Measurements from ENCODE around the gene VSTM5. TPM values are rescaled to one million over a fixed set of nuclear protein-coding genes. Genes with fewer than 3 reads are reported as not detected.

Gene VSTM5
- total RNA-seq, 2 experiments from 2014 or later, result not detected

DNA sequence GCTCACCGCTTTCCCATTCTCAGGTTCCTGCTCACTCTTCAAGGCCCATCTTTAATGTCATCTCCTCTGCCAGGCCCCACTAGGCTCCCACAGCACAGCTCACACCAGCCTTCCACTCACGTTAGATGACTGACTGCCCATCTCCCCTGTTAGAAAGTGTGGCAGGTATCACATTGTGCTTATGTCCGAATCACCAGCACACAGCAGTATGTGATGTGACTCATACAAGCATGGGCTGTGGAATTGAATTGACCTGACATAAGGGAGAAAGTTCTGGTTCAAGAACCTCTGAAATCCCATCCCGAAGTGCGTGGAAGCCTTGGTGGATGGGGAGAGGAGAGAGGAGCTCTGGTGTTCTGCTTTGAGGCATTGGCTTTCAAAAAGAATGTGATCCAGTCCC, 6.5 kb downstream of the VSTM5 start:
- ChIA-PET CTCF (no interaction called here), POLR2A (no interaction called here)

DNA sequence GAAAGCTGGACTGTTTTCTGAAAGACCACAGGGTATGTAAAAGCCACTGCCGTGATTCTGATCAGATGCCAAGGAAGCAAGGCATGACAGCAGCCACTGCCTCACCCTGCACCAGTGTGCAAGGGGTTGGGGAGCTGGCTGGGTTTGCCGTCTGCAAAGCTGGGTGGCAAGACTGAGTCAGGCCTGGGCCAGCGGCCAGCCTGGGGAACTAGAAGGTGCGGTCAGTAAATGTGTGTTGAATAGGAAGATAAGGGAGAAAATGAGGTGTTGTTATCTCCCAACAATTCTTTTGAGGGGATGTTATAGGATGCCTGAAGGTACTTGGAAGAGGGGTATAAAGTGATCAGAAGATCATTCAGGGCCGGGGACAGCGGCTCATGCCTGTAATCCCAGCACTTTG, 8.0 kb downstream of the VSTM5 start:
- ChIA-PET POLR2A (no interaction called here), CTCF (no interaction called here)

DNA sequence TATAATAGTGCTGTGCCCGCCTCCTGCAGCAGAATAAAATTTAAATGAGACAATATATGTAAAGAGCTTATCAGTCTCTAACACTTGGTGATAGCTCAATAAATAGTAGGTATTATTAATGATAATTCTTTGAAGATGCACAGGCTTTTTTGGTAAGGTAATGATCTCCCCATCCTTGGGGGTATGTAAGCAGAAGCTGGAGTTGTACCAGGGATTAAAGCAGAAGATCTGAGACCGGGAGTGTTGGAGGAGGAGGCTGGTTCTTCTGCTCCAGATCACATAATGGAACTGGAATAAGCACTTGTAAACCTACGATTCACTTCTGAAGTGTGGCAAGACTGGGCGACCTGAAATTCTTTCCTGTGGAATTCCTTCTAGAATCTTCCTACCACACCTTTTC, 8.4 kb downstream of the VSTM5 start:
- ChIA-PET POLR2A (no interaction called here), CTCF (no interaction called here)

DNA sequence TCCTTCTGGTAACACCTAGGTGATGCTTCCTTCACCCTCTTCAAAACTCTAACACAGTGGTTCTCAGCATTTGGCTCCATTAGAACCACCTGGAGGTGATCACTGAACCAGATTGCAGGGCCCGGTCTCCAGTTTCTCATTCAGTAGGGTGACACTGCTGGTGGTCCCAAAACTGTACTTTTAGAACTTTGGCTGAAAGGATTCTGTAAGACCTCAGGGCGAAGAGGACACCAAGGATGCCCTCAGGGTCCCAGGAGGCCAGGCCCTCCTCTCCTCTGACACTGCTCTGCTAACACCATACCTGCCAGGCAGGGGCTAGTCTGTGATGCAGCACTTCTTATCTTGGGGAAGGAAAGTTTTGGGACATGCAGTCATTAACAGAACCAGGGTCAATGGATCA, 9.0 kb downstream of the VSTM5 start:
- ChIA-PET POLR2A (no interaction called here), CTCF (no interaction called here)

DNA sequence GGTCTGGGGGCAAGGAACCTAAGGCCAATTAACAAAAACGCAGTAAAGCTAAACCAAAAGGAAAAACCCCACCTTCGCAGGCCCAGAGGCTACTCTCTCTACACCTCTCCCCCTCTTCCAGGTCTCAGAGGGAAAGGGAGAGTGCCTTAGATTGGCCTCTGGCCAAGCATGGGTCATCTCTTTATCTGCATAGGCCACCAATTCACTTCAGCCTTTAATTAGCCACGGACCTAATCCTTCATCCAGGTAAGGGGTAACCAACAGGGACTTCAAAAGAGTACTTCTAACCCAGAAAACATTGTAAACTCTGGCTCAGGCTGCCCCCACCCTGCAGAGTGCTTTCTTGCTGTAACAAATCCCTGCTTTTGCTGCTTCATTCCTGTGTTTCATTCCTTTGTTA, 9.4 kb downstream of the VSTM5 start:
- CTCF ChIA-PET, result no interaction called here
- POLR2A ChIA-PET, result no interaction called here

DNA sequence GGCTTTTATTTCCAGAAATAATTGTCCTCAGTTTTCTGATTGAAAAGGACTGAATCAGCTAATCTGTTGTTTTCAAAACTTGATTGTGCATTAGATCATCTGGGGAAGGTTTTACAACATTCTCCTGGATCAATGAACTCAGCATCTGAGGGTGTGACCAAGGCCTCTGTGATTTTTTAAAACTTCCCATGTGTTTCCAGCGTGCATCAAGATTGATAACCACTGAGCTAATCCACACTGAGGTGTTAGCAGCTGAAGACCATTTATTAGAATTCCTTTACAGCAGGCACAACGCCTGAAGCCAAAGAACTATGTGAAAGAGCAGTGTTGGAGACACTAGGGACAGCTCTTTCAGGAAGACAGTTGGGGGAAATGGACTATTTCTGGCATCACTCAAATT, 10.2 kb downstream of the VSTM5 start:
- CTCF ChIA-PET, result no interaction called here
- POLR2A ChIA-PET, result no interaction called here

DNA sequence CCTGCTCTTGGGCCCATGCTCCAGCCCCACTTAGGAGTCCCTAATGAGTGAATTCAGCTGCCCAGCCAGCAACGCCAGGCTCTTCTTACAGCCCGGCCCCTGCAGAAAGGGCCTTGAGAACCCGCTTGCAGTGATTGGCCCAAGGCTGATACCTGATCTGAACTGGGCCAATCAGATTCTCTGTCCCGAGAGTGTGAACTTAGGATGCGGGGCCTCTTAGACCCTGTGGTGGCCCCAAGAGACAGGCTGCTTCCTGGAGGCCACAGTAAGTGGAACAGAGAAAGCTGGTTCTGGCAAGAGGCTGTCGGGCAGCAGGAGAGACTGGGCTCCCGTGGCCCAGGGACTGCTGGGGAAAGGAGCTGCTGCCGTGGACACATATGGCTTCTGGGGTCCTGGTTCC, 11.5 kb downstream of the VSTM5 start:
- POLR2A ChIA-PET, result interaction anchor here (0.6 kb wide), 3 partner anchors 33 to 441 kb away, joined by 5 to 7 read pairs (median 6); no protein-coding TSS in a partner anchor

DNA sequence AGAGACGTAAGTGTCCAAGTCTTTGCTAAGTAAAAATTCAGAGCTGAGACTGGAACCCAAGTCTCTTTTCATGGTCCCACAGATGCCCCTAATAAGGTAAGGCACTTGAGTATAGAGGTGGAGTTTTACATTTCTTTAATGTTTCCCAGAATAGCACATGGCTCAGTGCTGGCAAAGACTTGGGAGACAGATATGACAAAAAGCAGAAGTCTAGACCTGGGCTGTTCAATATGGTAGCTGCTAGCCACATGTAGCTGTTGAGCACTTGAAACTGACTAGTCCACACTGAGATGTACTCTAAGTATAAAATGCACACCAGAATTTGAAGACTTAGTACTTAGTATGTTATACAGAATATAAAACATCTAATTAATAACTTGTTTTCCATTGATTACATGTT, 17.6 kb downstream of the VSTM5 start:
- ChIA-PET POLR2A (no interaction called here), CTCF (no interaction called here)

More for the DNA sequence above, 11.5 kb downstream of the VSTM5 start:
- CTCF ChIA-PET, result no interaction called here

DNA sequence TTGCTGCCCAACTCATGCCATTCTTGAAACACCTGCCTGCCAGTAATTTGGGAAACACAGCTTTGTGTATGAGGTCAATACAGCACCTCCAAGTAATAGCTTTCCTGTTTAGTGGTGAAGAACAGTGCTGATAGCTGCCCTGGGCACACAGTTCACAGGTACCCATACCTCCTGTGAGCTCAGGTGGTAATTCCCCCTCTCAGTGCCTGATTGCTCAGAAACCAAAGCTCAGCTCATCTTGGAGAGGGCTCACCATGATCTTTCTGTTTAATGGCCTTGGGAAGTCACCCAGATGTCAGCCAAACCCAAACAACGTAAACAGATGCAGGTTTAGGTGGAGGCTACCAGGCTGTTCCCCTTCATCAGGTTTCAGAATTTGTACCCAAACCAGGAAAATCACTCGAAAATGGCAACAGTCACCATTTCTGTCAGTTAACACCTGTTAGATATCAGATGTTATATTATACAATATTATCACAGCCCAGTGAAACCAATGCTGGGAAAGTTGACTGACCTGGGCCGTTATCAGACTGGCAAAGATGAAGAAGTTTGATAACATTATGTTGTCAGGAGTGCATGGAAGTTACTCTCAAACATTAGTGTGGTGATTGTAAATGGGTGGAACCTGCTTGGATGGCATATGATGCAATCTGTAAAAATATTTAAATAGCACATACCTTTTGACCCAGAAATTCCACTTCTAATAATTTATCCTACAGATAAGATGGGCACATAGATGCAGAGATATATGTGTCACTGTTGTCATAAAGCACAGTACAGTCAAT, 18.9 kb downstream of the VSTM5 start:
- POLR2A ChIA-PET, result no interaction called here

DNA sequence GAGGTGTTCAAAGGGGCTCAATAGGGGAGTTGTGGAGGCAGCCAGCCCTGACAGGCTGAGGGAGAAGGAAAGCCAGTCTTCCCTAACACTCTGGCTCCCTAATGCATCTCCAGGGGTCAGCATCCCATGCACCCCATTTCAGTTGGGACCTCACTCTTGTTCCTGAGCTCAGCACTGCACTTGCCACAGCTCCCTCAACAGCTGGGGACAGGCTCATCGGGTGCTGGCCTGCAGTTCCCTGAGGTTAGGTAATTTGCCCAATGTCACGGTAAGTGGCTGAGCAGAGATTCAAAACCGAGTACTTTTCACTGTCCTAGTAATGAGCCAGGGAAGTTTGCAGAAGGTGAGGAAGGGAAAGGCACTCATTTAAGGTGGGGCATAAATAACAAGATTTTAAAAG, 20.8 kb downstream of the VSTM5 start:
- ChIA-PET CTCF (no interaction called here), POLR2A (no interaction called here)

More for the DNA sequence above, 18.9 kb downstream of the VSTM5 start:
- CTCF ChIA-PET, result no interaction called here

DNA sequence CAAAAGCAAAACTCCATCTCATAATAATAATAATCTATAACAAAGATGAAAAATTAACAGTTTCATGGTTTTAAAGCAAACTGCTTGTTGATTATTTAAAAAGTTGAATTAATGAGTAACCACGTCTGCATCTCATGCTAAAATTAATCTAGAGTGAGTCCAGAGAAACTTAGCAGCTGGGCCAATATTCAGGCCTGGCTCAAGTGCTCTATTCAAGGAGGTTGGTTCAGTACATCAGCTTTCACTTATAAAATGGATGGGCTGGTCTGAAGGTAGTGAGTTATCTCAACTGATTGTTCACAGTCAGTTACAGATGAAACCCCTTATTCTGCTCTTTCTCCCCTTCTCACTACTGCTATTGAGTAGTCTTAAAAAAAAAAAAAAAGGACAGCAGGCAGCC, 23.1 kb downstream of the VSTM5 start:
- ChIA-PET CTCF (no interaction called here), POLR2A (interaction anchor here (0.7 kb wide), 1 partner anchor 130 kb away, joined by 4 read pairs; no protein-coding TSS in a partner anchor)

DNA sequence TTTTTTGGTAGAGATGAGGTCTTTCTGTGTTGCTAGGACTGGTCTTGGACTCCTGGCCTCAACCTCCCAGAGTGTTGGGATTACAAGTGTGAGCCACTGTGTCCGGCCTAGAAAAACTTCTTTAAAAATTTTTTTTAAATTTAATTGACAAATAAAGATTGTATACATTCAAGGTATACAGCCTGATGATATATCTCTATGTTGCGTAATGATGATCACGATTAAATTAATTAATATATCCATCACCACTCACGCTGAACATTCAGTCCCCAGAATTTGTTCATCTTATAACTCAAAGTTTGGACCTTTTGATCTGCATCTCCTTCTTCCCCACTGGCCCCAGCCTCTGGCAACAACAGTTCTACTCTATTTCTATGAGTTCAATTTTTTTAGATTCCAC, 27.2 kb downstream of the VSTM5 start:
- ChIA-PET POLR2A (no interaction called here), CTCF (no interaction called here)

DNA sequence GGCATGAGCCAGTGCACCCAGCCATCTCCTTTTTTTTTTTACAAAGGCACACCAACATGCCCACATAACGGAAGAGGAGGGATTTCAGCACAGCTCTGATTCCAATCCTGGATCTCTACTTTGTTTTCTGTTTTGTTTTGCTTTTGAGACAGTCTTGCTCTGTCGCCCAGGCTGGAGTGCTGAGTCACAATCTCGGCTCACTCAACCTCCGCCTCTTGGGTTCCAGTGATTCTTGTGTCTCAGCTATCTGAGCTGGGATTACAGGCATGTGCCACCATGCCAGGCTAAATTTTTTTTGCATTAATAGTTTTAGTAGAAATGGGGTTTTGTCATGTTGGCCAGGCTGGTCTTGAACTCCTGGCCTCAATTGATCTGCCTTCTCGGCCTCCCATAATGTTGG, 28.1 kb downstream of the VSTM5 start:
- ChIA-PET POLR2A (no interaction called here), CTCF (no interaction called here)

DNA sequence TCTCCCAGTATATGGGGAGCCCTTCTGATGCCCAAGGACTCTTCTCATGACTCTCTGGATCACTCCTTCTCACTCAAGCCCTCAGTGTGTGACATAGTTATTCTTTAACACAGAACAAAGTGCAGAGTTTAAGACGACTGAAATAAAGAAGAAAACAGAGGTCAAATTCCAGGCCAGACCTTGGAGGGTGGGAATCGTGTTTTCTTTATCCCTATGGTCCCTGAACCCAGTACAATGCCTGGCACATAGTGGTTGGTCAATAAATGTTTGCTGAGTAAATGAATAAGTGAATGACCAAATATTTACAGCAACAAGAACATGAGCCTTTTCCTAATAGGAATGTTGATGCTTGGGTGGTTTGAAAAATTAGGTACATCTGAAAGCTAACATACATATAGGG, 28.8 kb downstream of the VSTM5 start:
- ChIA-PET POLR2A (no interaction called here), CTCF (no interaction called here)

DNA sequence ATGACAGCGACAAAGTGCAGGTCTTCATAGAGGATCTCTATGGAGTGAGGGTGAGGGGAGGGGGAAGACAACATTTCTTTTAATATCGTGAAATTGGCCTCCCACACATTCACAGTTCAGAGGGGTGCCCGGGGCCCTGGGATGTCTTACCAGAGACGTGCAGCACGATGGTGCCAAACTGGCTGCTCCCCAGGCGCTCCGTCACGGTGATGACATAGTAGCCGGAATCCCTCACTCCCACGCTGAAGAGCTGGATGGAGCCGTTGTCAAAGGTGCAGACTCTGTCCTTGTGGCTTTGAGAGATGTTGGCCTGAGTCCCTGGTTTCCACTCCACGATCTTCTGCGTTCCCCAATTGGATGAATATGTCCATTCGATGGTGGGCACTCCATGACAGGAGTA, 29.6 kb downstream of the VSTM5 start:
- CTCF ChIA-PET, result no interaction called here
- POLR2A ChIA-PET, result no interaction called here

DNA sequence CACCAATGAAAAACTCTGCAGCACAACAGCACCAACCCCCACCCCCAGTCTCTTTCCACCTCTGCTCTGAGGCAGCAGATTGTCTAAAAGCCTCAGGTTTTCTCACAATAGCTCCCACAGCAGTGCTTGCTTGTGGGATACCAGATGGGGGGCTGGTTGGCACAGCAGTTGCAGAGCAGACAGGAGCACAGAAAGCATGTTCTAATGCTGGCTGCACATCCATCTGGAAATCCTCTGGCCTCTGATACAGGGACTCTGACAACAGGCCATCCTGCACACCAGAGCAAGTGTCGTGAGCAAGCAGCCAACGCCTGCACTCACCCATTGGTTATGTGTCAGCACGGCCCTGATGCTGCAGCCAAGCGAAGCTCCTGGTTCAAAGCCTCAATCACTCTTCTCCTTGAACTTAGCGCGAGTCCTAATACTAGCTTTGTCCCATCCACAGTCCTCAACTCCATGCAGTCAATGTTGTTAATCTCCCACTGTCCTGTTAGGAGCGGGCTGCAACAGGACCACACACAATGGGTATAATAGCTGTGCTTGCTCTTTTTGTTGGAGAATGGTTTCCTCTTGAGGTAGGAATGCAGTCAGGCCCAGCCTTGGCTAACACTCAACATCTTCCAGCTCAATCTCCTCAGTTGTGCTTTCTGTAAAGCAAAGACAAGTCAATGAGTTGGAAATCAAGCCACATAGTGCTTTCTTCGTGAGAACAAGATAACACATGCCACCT, 30.3 kb downstream of the VSTM5 start:
- ChIA-PET POLR2A (no interaction called here), CTCF (no interaction called here)

DNA sequence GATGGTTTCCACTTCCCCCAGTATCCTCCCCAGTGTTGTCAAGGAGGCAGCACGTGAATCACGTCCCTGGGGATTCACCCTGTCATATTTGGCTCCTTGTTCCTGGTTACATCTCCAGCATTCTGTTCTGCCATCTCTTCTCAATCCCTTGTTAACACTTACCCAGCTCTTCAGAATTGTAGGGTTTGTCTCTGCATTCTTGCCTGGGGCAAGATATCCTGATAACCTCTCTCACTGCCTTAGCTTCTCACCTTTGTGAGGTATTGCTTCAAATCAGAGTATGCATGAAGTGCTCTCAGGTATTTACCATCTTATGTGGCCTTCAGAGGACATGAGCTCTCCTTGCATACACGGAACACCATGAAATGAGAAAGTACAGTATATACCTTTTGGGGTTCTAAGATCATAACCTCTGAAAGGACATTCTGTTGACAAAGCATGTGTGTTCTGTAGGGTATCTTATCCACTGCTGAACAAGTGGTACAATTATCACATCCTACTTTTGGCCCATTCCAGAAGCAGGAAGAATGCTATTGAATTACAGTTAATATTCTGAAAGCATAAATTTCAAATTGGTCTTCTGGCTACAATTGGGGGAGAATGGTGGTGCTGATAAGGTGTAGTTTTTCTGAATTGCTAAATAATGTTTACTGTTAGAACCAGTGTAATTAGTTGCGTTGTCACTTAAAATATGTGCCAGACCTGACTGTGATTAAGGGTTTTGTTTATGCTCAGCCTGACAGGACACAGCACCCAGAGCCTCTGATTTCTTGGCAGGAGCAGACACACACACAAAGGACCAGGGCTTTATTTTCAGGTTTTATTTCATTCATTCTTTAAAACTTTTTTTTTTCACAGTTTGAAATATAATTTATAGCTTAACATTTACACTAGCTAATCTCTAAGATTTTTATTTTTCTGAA, 32.7 kb downstream of the VSTM5 start:
- ChIA-PET POLR2A (no interaction called here), CTCF (interaction anchor here (0.6 to 0.9 kb wide), 2 partner anchors 287 to 1843 kb away, joined by 3 to 4 read pairs; no protein-coding TSS in a partner anchor)

DNA sequence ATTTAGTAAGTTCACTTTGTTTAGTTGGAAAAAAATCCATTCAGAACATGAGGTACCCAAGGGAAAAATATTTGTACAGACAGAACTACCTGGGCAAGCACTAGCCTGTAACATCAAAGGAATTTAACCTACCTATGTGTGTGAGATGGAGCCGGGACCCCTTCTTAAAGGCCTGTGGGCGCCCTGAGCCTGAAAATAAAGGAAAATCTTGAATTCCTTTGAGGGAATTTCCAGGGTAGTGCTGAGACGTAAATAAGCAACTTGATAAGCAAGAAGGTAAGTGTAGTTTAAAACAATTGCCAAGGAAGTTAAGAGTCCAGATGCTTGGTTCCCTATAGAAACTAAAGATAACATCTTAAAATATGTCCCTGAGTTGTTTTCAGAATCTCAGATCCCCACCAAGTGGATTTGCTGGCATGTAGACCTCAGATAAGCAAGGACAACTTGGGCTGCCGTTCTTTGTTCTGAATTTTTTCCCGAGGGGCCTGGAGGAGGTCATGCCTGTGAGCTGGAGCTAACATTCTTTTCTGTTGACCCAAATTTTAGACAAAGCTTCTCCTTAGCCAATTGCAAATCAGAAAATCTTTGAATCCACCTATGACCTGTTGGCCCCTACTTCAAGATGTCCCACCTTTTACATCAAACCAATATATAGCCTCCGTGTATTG, 35.3 kb downstream of the VSTM5 start:
- POLR2A ChIA-PET, result no interaction called here
- CTCF ChIA-PET, result no interaction called here

DNA sequence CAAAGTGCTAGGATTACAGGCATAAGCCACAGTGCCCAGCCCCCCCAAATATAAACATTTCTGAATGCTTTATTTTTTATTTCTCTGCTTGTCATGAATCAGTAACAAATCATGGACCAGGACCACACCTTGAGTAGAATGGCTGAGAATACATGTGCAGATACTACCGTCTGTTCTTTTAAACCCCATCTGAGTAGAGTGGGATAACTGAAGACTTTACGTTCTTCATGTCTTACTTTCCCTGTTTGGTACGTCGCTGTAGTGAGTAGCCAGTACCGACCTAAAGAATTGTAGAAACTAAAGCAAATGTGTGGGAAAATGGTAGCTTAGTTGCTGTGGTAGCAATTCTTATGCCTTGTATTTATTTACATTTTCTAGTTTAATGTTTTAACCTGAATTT, 36.4 kb downstream of the VSTM5 start:
- CTCF ChIA-PET, result no interaction called here
- POLR2A ChIA-PET, result no interaction called here

DNA sequence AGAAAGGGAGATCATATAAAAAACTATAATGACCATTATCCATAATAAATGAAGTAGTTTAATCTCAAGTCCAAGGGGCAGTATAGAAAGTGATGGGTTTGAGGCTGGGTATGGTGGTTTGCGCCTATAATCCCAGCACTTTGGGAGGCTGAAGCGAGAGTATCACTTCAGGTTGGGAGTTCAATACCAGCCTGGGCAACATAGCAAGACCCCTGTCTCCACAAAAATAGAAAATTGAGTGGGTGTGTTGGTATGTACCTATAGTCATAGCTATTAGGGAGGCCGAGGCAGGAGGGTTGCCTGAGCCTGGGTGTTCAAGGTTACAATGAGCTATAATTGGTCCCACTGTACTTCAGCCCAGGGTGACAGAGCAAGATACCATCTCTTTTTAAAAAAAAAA, 42.4 kb downstream of the VSTM5 start:
- ChIA-PET POLR2A (no interaction called here), CTCF (no interaction called here)

All from activated CD8-positive, alpha-beta memory T cell treated with anti-CD3 and anti-CD28 coated beads for 36 hours (primary cell).